Astrocyte (in vitro differentiated cells and primary cell): ENCODE measurements around the gene PDLIM5.

Experiments used
- EZH2 ChIP-seq: IDR thresholded peaks from 2 replicates; pipeline ENCODE4 v1.6.1; 2012; ENCODE audit warnings: mild to moderate bottlenecking, low read length, inconsistent platforms; ENCODE audit not compliant: insufficient read depth
- TF ChIP-seq, protein P1 (sequence below): IDR thresholded peaks from 2 replicates; pipeline ENCODE4 v1.5.1; 2011; ENCODE audit warnings: low read depth, mild to moderate bottlenecking, inconsistent platforms, low read length, moderate library complexity; ENCODE audit not compliant: insufficient read depth

DNA sequence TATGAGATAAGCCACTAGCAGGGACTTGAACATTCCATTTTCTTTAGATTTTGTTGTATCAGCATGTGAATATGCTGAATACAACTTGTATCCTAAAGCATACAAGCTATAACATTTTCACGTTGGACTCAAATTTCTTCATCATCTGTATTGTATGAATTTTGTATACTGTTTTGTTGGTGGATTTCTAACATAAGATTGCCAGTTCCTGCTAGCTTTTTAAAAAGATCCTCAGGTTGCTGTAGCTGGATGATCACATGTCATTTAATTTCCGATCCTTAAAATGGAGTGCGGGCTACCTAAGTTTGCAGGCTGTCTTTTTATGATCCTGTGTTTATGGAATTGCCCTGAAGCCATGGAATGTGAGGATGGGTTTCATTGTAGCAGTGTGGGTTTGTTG lies 6.9 kb downstream of the PDLIM5 start:
- TF ChIP-seq, protein P1, sequence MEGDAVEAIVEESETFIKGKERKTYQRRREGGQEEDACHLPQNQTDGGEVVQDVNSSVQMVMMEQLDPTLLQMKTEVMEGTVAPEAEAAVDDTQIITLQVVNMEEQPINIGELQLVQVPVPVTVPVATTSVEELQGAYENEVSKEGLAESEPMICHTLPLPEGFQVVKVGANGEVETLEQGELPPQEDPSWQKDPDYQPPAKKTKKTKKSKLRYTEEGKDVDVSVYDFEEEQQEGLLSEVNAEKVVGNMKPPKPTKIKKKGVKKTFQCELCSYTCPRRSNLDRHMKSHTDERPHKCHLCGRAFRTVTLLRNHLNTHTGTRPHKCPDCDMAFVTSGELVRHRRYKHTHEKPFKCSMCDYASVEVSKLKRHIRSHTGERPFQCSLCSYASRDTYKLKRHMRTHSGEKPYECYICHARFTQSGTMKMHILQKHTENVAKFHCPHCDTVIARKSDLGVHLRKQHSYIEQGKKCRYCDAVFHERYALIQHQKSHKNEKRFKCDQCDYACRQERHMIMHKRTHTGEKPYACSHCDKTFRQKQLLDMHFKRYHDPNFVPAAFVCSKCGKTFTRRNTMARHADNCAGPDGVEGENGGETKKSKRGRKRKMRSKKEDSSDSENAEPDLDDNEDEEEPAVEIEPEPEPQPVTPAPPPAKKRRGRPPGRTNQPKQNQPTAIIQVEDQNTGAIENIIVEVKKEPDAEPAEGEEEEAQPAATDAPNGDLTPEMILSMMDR: no peak
- TF ChIP-seq EZH2: no peak
